HG03196 (cell line): ENCODE results near the gene CEP104.
"Not testable (repeated sequence)": the region's sequence is repeated elsewhere in the genome, so short reads cannot be mapped to it uniquely, and the experiment has no call there.

Experiments used
- ATAC-seq: cut with Tn5 transposase; IDR thresholded peaks from one replicate; pipeline ENCODE4 v1.9.1; 2021; ENCODE audit not compliant: unreplicated experiment

CEP104 gene

DNA sequence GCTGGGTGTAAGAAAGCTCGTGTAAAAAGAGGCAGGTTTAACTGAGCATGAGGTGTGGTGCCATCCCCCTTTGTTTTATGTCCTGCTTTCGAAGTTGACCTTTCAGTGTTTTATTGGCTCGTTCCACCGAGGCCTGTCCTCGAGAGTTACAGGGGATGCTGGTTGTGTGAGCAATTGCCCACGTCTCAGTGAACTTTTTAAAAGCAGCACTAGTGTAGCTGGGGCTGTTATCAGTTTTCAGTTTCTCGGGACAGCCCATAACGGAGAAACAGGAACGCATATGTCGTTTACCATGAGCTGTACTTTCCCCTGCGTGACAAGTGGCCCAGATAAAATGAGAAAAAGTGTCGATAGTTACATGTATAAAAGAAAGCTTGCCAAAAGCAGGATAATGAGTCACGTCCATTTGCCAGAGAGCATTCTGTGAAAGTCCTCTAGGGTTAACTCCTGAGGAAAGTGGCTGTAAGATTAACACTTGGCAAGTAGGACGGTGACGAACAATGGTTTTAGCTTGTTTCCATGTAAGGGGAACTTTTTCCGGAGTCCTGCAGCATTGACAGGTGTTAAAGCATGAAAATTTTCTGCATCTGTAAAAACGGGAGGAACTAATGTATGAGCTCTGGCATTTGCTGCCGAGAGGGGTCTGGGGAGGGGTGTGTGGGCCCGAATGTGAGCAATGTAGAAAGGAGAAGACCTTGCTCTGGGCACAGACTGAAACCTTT, 52.9 kb downstream of the CEP104 start:
- ATAC-seq: no peak

GRCh38 chr1:3800795-3801194, 56.2 kb downstream of the CEP104 start:
- not testable (repeated sequence) for ATAC-seq

GRCh38 chr1:3799976-3800685, 56.9 kb downstream of the CEP104 start:
- no peak for ATAC-seq

GRCh38 chr1:3796215-3797061, 60.6 kb downstream of the CEP104 start, which contains the start of gene LRRC47:
Gene LRRC47 (minus strand): TSS chr1:3796498. CDS start chr1:3796476, 22 bp downstream.
- ATAC-seq: peak; percentile 98

DNA sequence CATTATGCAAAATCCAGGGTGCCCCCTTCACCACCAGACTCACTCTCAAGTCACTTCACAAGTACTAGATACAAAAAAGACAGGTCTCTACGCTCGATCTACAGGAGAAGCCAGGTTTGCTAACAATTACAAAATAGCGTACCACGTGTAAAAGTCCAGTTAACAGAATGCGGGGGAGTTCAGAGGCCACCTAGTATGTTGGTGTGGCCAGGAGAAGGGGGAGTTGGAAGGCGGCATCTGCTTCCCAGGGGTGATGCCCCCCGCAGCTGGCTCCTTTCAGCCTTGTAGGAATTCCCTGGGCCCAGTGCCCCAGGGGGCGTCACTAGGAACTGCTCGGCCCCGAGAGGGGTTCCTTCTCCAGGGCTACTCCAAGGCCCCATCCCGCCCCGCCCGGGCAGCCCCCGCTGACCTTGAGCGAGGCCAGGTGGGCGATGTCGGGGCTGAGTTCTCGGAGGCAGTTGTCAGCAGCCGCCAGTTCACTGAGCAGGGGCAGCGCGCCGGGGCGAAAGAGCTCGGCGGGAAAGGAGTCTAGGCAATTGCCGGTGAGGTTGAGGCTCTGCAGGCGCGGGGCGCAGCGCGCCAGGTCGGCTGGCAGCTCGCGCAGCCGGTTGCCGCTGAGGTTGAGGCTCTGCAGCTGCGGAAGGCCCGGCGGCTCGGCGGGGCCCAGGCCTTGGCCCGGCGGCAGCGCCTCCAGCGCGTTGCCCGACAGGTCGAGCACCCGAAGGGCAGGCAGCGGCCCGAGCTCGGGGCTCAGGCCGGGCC, 61.4 kb downstream of the CEP104 start:
- peak; percentile 19 for ATAC-seq

DNA sequence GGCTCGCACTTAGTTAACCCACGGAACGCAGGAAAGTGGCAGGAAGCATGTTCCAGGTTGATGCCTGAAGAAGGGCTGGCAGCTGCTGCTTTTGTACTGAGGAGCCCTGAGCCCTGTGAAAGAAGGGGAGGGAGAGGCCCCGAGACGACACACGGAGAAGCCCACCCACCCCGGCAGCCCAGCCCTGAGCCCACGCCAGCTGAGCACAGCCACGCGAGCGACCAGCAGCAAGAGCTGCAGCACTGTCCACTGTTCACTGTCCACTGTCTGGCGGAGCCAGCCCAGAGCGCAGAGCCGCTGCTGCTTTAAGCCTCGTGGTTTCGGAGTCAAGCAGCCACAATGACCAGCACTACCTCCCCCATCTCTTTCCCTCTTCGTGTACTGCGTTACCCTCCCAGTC, 66.1 kb downstream of the CEP104 start:
- ATAC-seq: no peak

- no peak for ATAC-seq
Measured at GRCh38 chr1:3790500-3790923, 66.5 kb downstream of the CEP104 start.

DNA sequence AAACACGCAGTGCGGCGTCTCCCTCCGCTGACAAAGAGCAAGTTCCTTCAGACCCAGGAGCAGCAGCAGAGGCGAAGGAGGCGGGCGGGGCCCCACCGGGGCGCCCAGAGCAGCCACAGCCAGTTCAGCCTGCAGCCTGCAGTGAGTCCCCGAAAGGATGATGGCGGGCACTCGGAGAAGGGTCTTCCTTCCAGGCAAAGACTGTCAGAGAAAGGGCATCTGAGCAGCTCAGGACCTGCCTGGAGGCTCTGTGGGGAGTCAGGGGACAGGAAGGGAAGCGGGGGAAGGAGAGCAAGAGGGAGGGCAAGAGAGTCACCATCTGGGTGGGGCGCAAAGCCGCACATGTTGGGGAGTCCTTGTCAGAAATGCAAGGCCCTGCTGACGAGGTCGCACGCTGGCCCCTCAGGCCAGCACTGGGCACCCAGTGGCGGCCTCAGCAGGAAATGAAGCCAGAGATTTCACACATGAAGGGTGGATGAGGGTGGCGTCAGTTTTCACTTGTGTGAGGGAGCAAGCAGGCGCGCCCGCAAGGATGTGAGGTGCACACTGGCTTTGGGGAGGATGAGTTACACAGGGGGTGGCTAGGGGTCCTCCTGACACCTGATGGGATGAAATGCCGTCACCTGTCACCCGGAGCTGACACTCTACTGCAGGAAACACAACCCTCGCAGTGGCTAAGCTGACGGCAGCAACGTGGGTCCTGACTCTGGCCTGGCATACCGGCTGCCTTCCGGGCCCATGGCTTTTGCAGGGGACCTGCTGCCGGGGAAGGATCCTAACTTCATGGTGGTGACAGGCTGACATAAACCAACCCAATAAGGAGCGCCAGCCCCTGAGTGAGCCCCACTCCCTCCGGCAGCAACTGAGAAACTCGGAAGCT, 67.3 kb downstream of the CEP104 start:
- no peak for ATAC-seq

DNA sequence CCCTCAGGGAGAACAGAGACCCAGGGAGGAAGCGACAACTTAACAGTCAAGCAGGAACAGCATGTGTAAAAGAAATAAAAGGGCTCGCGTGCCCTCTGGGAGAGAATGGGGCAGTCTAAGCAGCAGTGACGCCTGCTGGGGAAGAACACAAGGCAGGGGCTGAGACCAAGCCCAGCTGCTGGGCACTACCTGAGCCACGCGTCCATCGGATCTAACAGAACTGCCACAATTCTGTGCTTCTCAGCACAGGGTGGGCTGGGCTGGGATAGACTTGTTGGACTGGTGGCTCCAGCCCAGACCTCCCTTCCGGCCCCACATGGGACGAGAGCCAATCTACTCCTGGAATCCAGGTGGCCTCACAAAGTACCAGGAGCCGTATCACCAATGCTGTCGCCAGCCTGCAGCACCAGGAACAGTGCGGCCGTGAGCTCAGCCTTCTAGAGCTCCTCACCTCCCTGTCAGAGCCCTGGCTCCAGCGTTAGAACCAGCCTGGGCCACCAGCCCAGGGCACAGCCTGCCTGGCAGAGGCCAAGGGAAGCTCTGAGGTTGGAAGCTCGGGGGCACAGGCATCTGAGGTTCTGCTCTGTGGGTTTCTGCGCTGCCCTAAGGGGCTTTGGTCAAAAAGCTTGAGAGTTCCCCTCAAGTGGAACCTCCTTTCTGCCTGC, 68.1 kb downstream of the CEP104 start:
- no peak for ATAC-seq

GRCh38 chr1:3787745-3788605, 69.0 kb downstream of the CEP104 start:
- no peak for ATAC-seq

- ATAC-seq: no peak
Measured at GRCh38 chr1:3787349-3787715, 69.7 kb downstream of the CEP104 start.

DNA sequence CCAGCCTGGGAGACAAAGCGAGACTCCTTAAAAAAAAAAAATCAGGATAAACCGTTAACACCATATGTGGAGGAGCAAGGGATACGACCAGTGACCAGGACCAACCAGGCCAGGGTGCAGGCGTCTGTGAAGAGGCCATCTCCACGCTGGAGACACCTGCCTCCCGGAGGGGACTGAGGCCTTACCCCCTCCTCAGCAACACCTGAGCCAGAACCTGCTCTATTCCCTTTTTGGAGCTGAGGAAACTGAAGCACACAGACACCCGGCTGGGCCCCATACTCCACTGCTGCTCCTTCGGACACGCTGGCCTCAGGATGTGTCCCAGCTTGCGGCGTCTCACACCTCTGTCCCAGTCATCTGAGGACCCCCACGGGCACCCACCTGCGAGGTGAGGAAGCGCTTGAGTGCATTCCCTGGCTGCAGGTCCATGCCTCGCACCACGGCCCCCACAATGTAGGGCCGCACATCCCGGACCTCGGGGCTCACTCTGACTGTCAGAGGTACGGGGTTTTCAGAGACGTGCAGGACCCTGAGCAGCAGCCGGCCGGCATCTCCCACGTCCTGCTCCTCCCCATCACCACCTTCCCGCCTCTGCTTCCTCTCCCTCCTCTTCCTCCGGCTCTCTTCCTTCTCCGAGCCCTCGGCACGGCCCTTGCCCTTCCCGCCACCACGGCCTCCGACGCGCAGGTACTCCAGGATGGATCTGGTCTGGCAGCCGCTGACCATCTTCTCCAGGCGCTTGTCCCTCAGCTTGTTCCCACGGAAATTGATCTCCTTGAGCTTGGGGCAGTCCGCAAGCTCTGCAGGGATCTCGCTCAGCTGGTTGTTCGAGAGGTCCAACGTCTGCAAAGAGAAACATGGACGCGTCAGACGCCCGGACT, 70.3 kb downstream of the CEP104 start:
- no peak for ATAC-seq

GRCh38 chr1:3785456-3786157, 71.4 kb downstream of the CEP104 start:
- ATAC-seq: no peak

- no peak for ATAC-seq
Measured at GRCh38 chr1:3785045-3785444, 72.0 kb downstream of the CEP104 start.

DNA sequence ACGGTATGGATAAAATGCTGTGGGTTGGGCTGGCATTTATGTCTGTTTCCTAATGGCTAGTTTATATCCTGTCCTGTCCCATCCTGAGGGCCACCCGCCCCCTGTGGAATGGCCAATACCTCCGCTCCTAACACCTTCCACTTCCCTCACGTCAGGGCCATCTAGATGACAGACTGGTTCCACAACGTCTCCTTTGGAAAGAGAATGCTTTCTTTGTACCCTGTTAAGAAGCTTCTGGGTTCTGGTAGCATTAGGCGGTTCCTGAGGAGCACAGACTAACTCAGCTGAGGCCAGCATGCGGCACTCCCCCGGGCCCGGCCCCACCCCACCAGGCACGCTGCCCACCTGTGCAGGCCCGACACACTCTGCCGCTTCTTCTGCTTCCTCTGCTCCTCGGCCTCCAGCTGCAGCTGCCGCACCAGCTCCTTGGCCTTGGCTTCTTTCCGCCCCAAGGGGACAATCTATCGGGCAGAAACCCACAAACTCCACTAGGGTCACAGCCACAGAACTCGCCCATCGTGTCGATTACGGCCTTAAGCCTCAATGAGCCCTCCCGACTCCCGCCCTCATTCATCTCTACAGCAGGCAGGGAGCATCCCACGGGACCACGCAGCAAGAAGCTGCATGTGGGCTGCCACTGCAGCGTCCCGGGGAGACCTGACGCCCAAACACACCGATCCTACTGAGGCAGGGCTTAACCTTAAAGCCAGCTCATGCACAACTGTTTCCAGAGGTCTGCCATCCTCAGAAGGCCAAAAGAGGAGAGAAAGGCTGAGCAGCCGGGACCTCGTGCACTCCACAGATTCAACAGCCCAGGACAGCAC, 73.1 kb downstream of the CEP104 start:
- no peak for ATAC-seq

GRCh38 chr1:3780901-3781300, 76.1 kb downstream of the CEP104 start:
- no peak for ATAC-seq
